Body of pancreas (tissue), 4 donors: ENCODE results near the gene FAT2. TPM values are rescaled to one million over a fixed set of nuclear protein-coding genes. Genes with fewer than 3 reads are reported as not detected.
"Not testable (repeated sequence)": the region's sequence is repeated elsewhere in the genome, so short reads cannot be mapped to it uniquely, and the experiment has no call there.

Source experiments
- ATAC-seq: fragments of 150-250 bp; one replicate; pipeline ENCODE4 v1.9.1; 2016
- DNase-seq, 4 donors: peaks; one replicate each; pipeline ENCODE4 v3.0.0-alpha.2; 2019
- H3K27ac ChIP-seq, 4 donors: fragments of 200-600 bp; sonication (generic); 1 replicate in 3 of 4; 2 replicates in 1 of 4; pipeline versions ENCODE4 v1.5.1 to v1.6.1; 2016 to 2019; ENCODE audit warnings: mild to moderate bottlenecking in 1 of 4, mixed read lengths in 1 of 4, moderate library complexity in 1 of 4
- H3K27me3 ChIP-seq, 2 donors: fragments of 200-600 bp; sonication (generic); one replicate each; pipeline ENCODE4 v1.6.0; 2016; ENCODE audit warnings: mild to moderate bottlenecking in 1 of 2
- H3K36me3 ChIP-seq, 2 donors: fragments of 200-600 bp; sonication (generic); replicated peaks in 1 of 2; 2 replicates each; pipeline ENCODE4 v1.5.1; 2016; ENCODE audit warnings: low read depth in 2 of 2; ENCODE audit not compliant: insufficient read depth in 1 of 2
- H3K4me1 ChIP-seq: fragments of 200-600 bp; sonication (generic); one replicate; pipeline ENCODE4 v1.6.0; 2016
- H3K4me3 ChIP-seq, 2 donors: fragments of 200-600 bp; sonication (generic); 1 replicate in 1 of 2; 2 replicates in 1 of 2; pipeline ENCODE4 v1.5.1; 2016 to 2019
- H3K9me3 ChIP-seq, 3 donors: fragments of 200-600 bp; sonication (generic); 1 replicate in 2 of 3; 2 replicates in 1 of 3; pipeline ENCODE4 v1.5.1; 2016
- CTCF ChIP-seq, 7 experiments: fragments of 450-650 bp in 4 of 7; fragments of 200-600 bp in 3 of 7; sonication (generic) in 3 of 7; IDR thresholded peaks; one replicate each; pipeline ENCODE4 v1.5.1; 2016 to 2019; ENCODE audit warnings: antibody characterized with exemption in 7 of 7
- POLR2A ChIP-seq, 3 donors: fragments of 450-650 bp; IDR thresholded peaks; one replicate each; pipeline ENCODE4 v1.6.1; 2016; ENCODE audit warnings: antibody characterized with exemption in 3 of 3, mild to moderate bottlenecking in 2 of 3
- WGBS, 2 donors: methylation state at CpG; one replicate each; pipeline ENCODE4 v1.1.5; 2017; 5-methylcytosine and 5-hydroxymethylcytosine counted together
- intact Hi-C: fragments of 100-400 bp; cut with DNase I; formaldehyde crosslinking; loops from one replicate; pipeline ENCODE4 v1.15.1; 2023
- total RNA-seq, 2 donors: library from RNA; depleted of rRNA; stranded (reverse); fragments of >200 nt; gene quantifications; one replicate each; pipeline ENCODE4 v1.1.0, GENCODE V29; 2016

Gene FAT2
- total RNA-seq, 2 donors from 2014 or later: not detected

- H3K4me1 ChIP-seq: no peaks in the 10 kb centered on the region
- ATAC-seq (no peak), DNase-seq (no peak)
- WGBS, 2 donors: 60 to 66% methylated on average over 8 to 10 of the region's 10 CpGs
- H3K27ac ChIP-seq: no peak overlapping the region
- no peaks in the 10 kb centered on the region for H3K36me3 ChIP-seq
- TF ChIP-seq CTCF (IDR thresholded peaks at IDR 0.05) (no peak), POLR2A (IDR thresholded peaks at IDR 0.05) (no peak)
- H3K4me3 ChIP-seq: no peak overlapping the region
- intact Hi-C loops: no loop called here
- no peaks in the 10 kb centered on the region for H3K9me3 ChIP-seq
- no peaks in the 10 kb centered on the region for H3K27me3 ChIP-seq
These were observed 5.2 kb downstream of the FAT2 start for GRCh38 chr5:151585970-151586369.

- intact Hi-C loops, DNase-seq, H3K27ac ChIP-seq, H3K9me3 ChIP-seq, ATAC-seq, H3K4me3 ChIP-seq, H3K36me3 ChIP-seq, H3K27me3 ChIP-seq, H3K4me1 ChIP-seq: not testable (repeated sequence)
- 46 to 73% methylated on average over 4 of the region's 4 CpGs for WGBS, 2 donors
These were observed 5.8 kb downstream of the FAT2 start for GRCh38 chr5:151585344-151585743.

GRCh38 chr5:151584057-151584937, 6.8 kb downstream of the FAT2 start:
- WGBS, 2 donors: 73 to 79% methylated on average over 14 of the region's 14 CpGs
- no peak for TF ChIP-seq POLR2A (IDR thresholded peaks at IDR 0.05)
- TF ChIP-seq CTCF (IDR thresholded peaks at IDR 0.05): no peak
- H3K27ac ChIP-seq: no peak overlapping the region
- intact Hi-C loops: no loop called here
- no peak for ATAC-seq
- no peaks in the 10 kb centered on the region for H3K27me3 ChIP-seq
- no peaks in the 10 kb centered on the region for H3K9me3 ChIP-seq
- H3K36me3 ChIP-seq: no peaks in the 10 kb centered on the region
- DNase-seq: no peak
- H3K4me1 ChIP-seq: no peaks in the 10 kb centered on the region
- no peak overlapping the region for H3K4me3 ChIP-seq

- no peak overlapping the region for H3K27ac ChIP-seq
- no peaks in the 10 kb centered on the region for H3K27me3 ChIP-seq
- no peak for DNase-seq
- TF ChIP-seq CTCF (IDR thresholded peaks at IDR 0.05) (no peak), POLR2A (IDR thresholded peaks at IDR 0.05) (no peak)
- 52 to 53% methylated on average over 6 of the region's 6 CpGs for WGBS, 2 donors
- no peak for ATAC-seq
- H3K9me3 ChIP-seq: no peaks in the 10 kb centered on the region
- H3K4me1 ChIP-seq: no peaks in the 10 kb centered on the region
- intact Hi-C loops: no loop called here
- H3K4me3 ChIP-seq: no peak overlapping the region
- H3K36me3 ChIP-seq: no peaks in the 10 kb centered on the region
These were observed 9.1 kb downstream of the FAT2 start for GRCh38 chr5:151581812-151582583.

- no peaks in the 10 kb centered on the region for H3K9me3 ChIP-seq
- no peaks in the 10 kb centered on the region for H3K36me3 ChIP-seq
- DNase-seq (no peak), ATAC-seq (no peak)
- 65 to 95% methylated on average over 4 of the region's 4 CpGs for WGBS, 2 donors
- no peaks in the 10 kb centered on the region for H3K27me3 ChIP-seq
- intact Hi-C loops: no loop called here
- no peak overlapping the region for H3K4me3 ChIP-seq
- H3K27ac ChIP-seq: no peak overlapping the region
- TF ChIP-seq CTCF (IDR thresholded peaks at IDR 0.05) (no peak), POLR2A (IDR thresholded peaks at IDR 0.05) (no peak)
- no peaks in the 10 kb centered on the region for H3K4me1 ChIP-seq
These were observed 9.8 kb downstream of the FAT2 start for GRCh38 chr5:151581347-151581746.
